Measurements from ENCODE around the gene TMEM145.
A peak's percentile ranks its signal among the peaks of the same experiment; 100 is the strongest.
"Not testable (repeated sequence)": the region's sequence is repeated elsewhere in the genome, so short reads cannot be mapped to it uniquely, and the experiment has no call there.

Gene TMEM145
- 0 to 2.0 (median 0) reads per million in 17 experiments for total RNA-seq

DNA sequence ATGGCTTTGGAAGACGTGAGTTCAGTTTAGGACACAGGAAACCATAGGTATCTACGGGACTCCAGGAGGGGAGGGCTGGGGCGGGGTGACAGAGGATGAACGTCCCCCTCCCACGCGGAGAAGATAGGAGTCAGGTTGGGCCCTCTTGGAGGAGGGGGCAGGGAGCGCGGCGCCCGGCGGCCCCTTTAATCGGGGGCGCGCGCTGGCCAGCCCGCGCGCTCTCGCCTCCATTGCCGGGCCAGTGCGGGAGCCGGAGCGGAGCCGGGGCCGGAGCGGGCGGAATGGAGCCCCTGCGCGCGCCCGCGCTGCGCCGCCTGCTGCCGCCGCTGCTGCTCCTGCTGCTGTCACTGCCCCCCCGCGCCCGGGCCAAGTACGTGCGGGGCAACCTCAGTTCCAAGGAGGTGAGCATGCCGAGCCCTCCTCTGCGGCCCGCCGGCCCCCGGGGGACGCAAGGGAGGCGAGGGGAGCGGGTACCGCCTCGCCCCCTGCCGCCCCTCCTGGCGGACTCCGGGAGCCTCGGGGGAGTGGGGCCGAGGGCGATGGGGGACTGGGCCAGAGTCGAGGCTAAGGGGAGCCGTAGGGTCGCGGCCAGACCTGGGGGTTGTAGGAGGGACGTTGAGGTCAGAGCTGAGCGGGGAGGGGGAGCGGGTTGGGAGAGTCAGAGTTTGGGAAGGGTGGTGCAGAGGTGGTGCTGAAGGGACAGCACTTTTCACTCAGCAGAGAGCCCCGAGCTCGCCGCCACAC, at the start of gene TMEM145:
TSS of gene TMEM145 (plus strand) at position 214 of the 744 bp plus-strand sequence. CDS start at position 282, 68 bp downstream.
- peak; percentile 25 to 61 (median 40) for DNase-seq

DNA sequence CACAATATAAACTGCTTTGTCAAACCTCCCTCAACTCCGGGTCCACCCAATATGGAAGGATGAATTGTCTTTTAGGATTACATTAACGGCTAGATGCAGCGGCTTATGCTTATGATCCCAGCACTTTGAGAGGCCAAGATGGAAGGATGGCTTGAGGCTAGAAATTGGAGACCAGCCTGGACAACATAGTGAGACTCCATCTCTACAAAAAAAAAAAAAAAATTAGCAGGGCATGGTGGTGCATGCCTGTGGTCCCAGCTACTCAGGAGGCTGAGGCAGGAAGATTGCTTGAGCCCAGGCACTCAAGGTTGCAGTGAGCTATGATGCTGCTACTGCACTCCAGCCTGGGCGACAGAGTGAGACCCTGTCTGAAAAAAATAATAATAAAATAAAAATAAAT, 47.0 kb upstream of the TMEM145 start:
- not testable (repeated sequence) for DNase-seq

DNA sequence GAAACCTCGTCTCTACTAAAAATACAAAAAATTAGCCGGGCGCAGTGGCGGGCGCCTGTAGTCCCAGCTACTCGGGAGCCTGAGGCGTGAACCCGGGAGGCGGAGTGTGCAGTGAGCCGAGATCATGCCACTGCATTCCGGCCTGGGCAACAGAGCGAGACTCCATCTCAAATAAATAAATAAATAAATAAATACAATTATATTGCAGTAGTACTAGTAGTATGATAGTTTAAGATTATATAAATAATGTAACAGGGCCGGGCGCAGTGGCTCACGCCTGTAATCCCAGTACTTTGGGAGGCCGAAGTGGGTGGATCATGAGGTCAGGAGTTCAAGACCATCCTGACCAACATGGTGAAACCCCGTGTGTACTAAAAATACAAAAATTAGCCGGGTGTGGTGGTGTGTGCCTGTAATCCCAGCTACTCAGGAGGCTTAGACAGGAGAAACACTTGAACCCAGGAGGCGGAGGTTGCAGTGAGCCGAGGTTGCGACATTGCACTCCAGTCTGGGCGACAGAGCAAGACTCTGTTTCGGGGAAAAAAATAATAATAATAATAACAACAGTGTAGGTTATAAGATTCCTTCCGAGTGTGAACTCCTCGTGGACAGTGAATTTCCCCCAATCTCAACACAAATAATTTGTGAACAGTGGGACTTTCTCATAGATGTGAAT, 46.0 kb upstream of the TMEM145 start:
- DNase-seq = not testable (repeated sequence)

DNA sequence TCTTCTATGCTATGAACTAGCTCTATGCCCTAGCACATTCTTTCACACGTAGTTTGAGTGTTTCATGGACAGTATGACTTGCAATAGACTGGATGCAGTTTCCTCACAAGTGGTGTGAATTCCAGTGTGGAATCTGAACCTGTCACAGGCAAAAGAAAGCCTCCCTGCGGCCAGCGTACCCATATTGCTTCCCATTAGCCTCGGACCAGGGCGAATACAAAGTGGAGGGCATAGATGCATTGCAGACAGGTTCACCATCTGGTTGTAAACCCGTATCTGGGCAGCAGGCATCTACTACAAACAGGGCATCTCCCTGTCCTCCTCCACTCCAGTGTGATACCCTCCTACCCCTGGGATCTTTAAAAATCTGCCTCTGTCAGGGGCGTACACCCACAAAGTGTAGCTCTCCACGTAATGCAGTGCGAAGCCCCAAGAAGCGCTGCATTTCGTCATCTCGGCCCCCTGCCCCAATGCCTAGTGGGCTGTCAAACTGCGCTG, 45.4 kb upstream of the TMEM145 start:
- DNase-seq = no peak

DNA sequence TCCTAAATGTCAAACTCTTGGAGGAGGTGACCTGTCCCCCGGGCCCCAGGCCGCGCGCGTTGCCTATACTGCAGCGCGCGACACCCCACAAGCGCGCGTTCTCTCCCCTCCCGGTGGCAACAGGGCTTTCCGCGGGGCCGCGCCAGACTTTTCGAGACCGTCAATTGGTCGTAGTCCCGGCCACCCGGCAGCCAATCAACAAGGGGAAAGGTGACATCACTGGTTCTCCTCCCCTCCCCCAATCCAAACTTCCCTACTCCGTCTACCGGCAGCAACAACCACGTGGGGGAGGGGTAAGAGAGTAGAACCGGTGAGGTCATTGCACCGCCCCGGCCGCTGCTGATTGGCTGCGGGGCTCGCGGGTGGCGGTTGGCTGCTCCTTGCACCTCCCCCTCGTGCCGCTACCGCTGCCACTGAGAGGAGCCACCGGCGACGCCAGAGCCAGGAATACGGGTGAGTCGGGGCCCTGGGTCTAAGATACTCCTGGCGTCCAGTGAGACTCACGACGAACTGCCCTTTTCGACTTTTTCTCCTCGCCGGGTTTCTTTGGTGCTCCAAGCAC, 44.9 kb upstream of the TMEM145 start:
- DNase-seq = peak; percentile 99 to 100 (median 100)

DNA sequence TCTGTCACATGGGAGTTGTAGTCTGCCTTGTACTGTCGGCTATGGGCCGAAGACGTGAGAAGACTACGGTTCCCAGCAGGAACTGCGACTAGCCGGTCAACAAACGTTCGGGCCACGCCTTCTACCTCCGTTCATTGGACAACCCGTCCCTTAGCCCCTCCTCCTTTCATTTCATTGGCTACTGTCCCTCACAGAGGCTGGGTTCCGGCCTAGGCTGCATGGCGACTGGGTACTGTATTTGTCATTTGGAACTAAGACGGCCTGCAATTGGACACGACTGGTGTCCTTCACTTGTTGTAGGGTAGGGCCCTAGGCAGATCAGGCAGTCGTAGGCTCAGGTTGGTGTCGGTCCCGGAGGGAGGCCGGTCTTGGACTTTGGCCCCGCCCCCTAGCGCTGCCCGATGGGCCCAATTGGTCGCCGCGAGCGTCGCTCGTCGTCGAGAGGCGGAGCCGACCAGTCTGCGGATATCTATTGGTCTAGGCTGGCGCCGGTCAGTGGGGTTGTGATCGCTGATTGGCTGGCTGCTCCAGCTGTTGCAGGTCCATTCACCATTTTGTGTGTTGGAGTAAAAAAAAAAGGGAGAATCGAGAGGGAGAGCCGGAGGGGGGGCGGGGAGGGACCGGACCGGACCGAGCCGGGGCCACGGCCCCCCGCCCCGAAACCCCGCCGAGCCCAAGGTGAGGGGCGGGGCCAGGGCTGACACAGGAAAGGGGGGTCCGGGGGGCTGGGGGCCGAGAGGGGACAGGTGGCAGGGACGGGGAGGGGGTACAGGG, 44.2 kb upstream of the TMEM145 start, which contains the start of gene CIC:
TSS of gene CIC (plus strand) at position 549 of the 774 bp plus-strand sequence. CDS start 2,532 bp downstream, outside the sequence.
- DNase-seq = peak; percentile 100

DNA sequence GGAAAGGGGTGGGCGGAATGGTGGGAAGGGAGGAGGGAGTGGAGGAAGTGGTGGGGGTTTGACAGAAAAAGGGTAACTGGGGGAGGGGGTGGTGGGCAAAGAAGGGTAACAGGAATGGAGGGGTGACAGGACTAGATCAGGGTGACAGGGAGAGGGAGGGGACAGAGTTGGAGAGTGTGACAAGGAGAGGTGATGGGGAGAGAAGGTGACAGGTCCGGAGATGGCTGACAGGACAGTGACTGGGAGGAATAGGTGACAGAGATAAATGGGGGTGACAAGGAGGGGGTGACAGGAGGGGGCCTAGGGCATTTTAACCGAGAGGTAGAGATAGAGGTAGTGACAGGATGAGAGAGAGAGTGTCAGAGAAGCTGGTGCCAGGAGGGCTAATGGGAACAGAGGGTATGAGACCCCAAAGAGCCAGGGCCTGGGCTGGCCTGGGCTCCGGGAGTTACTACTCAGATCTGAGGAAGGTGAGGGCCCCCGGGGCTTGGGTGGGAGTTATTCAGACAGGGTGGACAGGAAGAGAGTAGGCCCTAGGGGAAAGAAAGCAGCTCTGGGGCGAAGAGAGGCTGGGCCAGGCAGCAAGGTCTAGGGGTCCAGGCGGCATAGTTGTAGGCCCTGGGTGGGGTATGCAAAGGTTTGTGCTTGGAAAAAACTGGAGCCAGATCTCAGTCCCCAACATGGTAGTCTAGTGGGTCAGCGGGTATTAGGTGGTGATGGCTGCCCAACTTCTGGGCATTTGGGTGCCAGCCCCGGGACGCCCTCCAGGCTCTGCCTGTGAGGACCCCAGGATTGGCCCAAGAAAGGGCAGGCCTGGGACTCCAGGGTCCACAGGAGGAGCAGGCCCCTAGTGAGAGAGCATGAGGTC, 43.4 kb upstream of the TMEM145 start:
- peak in 1 of 4 experiments; percentile 14 for DNase-seq

DNA sequence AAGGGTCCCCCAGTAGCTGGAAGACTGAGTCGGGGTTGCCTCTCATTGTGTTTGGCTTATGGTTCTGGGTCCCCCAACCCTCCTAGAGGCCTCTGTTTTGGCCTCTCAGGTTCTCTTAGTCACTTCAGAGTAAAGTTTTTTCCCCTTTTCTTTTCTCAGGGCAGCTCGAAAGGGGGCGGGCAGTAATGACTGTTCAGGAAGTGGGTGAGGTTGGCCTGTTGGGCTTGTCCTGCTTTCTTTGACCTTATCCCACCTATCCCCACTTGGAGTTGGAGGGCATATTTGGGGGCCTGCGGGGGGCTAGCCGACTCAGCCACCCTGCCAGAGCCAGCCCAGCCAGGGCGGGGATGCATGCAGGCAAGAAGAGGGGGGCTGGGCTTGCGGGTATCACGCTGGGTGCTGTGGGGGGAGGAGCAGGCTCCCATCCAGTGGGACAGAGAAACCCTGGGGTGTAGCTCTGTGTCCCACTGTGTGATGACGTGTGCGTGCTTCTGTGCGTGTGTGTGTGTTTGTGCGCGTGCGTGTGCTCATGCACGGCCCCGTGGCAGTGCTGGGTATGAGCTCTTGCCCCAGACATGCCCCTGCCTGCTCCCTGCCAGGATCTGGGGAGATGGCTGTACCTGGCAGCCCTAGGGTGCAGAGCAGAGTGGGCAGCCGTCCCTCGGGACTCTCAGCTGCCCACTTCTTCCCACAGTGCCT, 42.6 kb upstream of the TMEM145 start:
- peak; percentile 64 to 78 (median 76) for DNase-seq

DNA sequence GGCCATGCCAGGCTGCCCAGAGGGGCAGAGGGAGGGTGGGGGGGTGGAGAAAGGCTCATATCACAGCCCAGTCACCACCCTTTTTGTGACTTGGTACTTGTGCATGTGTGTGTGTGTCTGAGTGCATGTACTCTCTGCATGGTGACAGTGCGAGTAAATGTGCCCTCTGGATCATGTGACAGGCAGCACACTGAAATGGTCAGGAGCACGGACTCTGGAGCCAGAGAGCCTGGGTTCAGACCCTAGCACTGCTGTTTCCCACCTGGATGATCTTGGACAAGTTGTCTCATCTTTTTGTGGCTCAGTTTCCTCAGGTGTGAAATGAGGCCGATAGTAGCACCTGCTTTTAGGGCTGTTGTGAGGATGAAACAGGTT, 42.1 kb upstream of the TMEM145 start:
- no peak for DNase-seq

DNA sequence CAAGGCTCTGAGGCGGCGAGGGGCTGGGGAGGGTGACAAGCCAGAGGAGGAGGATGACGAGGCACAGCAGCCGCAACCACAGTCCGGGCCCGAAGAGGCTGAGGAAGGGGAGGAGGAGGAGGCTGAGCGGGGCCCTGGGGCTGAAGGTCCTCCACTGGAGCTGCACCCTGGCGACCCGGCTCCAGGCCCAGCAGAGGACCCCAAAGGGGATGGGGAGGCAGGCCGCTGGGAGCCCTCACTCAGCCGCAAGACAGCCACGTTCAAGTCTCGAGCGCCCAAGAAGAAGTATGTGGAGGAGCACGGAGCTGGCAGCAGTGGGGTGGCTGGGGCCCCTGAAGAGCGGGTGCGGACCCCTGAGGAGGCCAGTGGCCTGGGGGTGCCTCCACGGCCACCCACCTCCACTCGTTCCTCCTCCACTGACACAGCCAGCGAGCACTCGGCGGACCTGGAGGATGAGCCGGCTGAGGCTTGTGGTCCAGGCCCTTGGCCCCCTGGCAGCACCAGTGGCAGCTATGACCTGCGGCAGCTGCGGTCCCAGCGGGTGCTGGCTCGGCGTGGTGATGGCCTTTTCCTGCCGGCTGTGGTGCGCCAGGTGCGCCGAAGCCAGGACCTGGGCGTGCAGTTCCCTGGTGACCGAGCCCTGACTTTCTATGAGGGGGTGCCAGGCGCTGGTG, 41.1 kb upstream of the TMEM145 start:
- no peak for DNase-seq

DNA sequence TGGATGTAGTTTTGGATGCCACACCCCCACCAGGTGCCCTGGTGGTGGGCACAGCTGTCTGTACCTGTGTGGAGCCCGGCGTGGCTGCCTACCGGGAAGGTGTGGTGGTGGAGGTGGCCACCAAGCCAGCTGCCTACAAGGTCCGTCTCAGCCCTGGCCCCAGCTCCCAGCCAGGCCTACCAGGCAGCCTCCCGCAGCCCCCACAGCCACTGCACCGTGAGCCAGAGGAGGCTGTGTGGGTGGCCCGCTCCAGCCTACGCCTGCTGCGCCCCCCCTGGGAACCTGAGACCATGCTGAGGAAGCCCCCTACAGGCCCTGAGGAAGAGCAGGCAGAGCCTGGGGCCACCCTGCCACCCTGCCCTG, 40.6 kb upstream of the TMEM145 start:
- DNase-seq = no peak

DNA sequence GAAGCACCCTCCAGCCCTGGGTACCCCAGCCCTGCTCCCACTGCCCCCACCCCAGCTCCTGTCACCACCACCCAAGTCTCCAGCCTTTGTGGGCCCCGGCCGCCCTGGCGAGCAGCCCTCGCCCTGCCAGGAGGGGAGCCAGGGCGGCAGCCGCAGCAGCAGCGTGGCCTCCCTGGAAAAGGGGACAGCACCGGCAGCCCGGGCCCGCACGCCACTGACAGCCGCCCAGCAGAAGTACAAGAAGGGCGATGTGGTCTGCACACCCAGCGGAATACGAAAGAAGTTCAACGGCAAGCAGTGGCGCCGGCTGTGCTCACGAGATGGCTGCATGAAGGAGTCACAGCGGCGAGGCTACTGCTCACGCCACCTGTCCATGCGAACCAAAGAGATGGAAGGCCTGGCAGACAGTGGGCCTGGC, 40.1 kb upstream of the TMEM145 start:
- no peak for DNase-seq

DNA sequence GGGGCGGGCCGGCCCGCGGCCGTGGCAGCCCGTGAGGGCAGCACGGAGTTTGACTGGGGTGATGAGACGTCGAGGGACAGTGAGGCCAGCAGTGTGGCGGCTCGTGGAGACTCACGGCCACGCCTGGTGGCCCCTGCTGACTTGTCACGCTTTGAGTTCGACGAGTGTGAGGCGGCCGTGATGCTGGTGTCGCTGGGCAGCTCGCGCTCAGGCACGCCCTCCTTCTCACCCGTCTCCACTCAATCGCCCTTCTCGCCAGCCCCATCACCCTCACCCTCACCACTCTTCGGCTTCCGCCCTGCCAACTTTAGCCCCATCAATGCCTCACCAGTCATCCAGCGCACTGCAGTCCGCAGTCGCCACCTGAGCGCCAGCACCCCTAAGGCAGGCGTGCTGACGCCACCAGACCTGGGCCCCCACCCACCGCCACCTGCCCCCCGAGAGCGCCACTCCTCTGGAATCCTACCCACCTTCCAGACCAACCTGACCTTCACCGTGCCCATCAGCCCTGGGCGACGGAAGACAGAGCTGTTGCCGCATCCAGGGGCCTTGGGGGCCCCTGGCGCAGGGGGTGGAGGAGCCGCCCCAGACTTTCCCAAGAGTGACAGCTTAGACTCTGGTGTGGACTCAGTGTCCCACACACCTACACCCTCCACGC, 39.6 kb upstream of the TMEM145 start:
- no peak for DNase-seq

DNA sequence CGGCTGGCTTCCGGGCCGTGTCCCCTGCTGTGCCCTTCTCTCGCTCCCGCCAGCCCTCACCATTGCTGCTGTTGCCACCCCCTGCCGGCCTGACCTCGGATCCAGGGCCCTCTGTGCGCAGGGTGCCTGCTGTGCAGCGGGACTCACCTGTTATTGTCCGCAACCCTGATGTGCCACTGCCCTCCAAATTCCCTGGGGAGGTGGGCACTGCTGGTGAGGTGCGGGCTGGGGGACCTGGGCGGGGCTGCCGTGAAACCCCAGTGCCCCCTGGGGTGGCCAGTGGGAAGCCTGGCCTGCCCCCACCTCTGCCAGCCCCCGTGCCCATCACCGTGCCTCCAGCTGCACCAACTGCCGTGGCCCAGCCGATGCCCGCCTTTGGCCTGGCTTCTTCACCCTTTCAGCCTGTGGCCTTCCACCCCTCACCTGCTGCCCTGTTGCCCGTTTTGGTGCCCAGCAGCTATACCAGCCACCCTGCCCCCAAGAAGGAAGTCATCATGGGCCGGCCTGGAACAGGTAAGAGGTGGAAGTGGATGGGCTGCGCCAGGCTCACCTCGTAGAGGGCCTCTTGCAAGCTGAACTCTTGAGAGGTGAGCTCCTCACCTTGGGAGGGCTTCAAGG, 38.9 kb upstream of the TMEM145 start:
- no peak for DNase-seq

DNA sequence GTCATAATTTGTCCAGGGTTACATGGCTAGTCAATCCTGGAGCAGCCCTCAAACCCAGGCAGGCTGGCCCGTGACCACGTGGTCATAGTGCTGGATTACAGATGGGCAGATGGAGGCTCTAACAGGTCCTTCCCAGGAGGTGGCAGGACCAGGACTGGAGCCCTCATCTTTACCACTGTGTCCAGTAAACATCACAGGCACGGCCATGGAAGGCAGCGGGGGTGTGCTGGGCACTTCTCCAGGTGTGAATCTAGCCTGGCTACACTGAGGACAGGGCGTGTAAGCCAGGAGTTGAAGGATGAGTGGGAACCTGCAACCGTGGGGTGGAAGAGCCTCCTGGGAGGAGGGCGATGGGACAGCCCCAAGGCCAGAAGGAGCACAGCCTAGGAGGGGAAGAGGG, 38.0 kb upstream of the TMEM145 start:
- DNase-seq = no peak

DNA sequence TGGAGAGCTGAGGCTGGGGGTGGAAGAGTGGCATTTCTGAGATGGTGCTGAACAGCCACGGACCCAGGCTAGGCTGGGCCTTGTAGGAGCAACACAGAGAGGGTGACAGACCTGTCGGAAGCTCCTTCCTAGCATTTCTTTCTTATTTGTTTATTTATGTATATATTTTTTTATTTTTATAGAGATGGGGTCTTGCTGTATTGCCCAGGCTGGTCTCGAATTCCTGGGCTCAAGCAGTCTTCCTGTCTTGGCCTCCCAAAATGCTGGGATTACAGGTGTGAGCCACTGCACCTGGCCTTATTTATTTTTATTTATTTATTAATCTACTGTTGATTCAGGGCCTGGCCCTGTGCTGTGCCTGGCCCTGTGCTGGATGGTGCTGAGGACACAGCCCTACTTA, 37.6 kb upstream of the TMEM145 start:
- DNase-seq = no peak

DNA sequence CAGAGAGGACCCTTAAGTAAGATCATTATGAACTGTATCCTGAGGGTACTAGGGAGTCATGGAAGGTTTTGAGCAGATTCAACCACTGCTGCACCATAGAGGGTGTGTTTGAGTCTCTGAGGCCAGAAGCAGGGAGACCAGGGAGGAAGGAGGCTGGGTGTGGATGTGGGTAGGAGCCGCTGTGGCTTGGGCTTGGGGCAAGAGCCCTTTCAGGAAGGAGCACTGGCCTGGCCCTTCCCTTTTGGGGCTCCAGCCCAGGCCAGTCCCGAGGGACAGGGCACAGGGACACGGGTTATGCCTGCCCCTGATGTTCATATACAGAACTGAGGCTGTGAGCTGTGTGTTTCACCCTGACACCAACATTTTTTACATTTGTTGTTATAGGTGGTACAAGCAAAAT, 36.8 kb upstream of the TMEM145 start:
- peak; percentile 34 to 64 (median 56) for DNase-seq

DNA sequence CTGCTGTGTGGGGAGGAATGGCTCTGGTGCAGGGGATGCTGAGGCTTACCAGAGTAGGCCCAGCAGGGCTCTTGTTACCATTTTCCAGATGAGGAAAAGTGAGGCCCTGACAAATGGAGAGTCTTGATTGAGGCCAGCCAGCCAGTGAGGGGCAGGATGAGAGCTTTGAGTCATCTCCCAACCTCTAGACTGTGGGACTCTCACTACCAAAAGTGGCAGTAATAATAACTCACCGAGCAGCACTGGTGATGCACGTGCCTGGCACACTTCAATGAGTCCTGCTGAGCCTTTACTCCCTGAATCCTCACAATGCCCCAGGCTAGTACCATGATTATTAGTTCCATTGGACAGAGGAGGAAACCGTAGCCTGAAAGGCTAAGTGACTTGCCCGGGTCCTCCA, 36.3 kb upstream of the TMEM145 start:
- no peak for DNase-seq

DNA sequence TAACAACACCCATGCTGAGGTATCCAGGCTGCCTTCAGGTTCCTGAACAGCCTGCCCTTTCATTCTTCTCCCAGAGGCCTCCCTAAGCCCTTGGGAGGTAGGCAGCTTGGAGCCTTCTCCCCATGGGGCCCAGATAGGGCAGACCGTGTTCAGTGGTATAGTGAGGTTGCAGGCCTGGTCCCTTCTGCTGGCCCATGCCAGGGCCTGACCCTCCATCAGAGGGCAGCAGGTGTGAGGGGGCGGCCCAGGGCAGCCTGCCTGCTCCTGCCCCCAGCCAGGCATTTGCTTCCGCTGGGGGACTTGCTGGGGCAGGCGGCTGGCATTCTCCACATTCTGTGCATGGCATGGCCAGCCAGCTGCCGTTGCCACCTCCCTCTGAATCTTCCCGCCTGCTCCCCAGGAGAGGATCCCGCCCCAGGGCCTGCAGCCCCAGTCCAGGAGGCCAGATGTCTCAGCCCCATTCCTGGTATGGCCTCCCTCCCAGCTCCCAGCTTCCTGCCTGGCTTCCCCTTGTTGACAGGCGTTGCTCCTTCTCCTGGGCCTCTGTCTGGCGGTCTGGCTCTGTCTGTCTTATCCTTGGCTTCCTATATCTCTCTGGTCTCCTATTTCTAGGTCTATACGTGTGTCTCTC, 35.2 kb upstream of the TMEM145 start:
- no peak for DNase-seq
